Measurements from ENCODE around the gene TSPAN11.

Gene TSPAN11

DNA sequence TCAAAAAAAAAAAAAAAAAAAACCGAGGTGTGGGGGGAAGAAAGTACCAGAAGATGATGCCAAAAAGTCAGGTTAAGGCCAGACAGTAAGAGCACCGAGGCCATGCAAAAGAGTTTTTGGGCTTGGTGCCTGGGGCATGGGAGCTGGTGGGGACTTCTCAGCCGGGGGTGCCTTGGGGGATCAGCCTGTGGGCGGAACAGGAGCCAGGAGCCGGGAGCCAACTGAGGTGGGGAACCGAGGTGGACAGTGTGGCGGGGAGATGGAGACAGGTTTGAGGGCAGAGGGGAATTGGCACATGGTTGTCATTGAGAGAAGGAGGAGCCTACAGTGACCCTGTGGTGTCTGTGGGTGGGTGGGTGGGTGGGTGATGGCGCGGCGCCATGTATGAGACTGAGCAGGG is 33.2 kb downstream of the TSPAN11 start:
- DNase-seq (ENCODE audit: low read depth in 3 of 3, low spot score in 1 of 3): no peak

DNA sequence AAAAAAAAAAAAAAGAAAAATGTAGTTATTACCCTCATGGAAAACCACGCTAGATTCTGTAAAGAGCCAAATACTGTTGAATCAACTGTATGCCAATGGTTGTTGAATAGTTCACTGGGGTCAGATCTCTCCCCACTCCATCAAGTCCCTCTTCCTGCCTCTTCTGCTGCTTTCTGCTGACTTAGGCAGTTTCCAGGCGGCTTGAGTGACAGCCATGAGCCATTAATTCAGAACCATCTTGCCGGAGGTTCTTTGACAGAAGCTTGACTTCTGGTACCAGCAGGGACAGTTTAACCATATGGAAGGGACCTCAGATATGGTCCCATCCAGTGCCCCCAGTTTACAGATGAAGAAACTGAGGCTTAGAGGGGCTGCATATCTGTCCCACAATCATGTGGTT is 34.5 kb downstream of the TSPAN11 start:
- no peak for DNase-seq (ENCODE audit: low read depth in 3 of 3, low spot score in 1 of 3)

DNA sequence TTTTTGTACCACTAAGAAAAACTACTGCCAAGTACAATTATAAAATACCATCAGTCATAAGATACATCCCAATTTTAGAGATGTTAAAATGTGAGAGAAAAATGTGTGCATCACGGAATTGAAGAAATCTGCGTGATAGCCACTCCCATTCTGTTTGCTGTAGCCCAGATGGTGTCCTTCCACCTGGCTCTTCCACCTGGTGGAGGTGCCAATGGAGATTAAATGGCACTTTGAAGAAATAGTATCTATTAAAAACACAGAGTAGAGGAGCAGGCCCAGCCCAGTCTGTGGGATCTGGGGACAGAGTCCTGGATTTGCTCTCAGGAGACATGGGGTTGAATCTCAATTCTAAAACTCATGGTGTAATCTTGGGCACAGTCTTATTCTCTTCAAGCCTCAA is 35.5 kb downstream of the TSPAN11 start:
- DNase-seq (ENCODE audit: low read depth in 3 of 3, low spot score in 1 of 3): no peak

DNA sequence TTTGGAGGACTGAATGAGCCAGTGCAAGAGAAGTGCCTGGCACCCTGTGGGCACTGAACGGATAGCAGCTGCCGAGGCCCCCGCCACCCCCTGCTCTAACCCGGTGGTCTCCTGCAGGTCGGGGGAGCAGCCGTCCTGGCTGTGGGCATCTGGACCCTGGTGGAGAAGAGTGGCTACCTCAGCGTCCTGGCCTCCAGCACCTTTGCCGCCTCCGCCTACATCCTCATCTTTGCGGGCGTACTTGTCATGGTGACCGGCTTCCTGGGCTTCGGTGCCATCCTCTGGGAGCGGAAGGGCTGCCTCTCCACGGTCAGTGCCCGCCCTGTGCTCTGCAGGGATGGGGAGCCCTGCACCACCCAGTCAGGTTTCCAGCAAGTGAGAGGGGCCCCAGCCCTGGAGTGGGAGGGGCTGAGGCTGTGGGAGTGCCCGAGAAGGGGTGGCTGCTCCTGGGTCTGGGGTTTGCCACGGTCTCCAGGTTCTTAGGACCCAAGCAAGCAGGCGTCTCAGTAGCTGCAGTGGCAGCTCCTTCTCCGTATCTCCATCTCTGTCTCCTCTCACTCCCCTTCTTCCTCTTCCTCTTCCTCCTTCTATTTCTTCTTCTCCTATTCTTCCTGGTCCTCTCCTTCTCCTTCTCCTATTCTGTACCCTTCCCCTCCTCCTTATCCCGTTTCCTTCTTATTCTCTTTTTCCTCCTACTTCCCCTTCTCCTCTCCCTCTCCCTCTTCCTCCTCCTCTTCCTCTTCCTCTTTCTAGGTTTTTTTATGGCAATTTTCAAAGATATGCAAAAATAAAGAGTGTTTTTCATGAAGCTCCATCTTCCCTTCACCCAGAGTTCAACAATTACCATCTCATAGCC is 37.4 kb downstream of the TSPAN11 start:
- DNase-seq (ENCODE audit: low read depth in 3 of 3, low spot score in 1 of 3): no peak

DNA sequence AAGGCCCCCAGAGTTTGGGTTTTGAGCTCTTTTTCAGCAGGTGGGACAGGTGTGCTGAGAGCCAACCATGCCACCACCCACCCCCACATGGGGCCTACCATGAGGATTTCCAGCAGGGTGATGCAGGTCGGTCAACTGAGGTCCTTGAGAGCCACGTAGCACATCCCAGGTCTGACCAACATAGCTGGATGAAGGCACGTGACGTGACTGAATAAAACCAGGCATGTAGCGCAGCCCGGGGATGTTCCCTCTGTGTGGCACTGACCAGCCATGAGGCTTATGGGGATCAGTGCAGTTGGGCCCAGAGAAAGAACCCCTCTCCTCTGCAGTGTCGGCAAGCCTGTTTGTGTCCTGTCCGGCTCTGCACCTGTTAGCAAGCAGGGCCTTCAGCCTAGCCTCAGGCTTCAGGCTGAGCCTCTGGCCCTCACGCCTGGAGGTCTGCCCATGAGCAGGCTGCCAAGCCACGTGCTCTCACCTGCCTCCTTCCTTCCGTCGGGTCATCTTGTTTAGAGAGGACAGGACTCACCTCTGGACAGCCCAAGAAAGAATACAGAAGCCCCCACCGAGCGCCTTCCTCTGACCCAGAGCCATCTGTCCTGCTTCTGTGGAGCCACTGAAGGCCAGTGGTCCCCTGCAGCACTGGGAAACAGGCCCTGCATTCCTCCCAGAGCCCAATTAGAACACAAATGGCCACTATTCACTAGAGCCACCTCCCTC is 38.5 kb downstream of the TSPAN11 start:
- no peak for DNase-seq (ENCODE audit: low read depth in 3 of 3, low spot score in 1 of 3)

DNA sequence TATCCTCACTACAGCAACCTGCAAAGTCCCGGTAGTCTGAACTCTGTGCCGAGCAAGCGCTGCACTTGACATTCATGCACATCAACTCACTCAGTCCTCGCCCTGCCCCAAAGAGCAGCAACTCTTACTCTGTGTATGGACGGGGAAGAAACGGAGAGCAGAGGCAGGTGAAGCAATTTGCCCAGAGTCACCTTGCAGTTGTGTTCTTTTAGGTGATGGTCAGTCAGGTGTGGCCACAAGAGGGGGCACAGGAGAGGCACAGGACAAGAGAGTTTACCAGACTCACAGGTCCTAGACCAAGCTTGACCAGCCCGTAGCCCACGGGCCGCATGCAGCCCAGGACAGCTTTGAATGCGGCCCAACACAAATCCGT is 39.1 kb downstream of the TSPAN11 start:
- no peak for DNase-seq (ENCODE audit: low read depth in 3 of 3, low spot score in 1 of 3)

DNA sequence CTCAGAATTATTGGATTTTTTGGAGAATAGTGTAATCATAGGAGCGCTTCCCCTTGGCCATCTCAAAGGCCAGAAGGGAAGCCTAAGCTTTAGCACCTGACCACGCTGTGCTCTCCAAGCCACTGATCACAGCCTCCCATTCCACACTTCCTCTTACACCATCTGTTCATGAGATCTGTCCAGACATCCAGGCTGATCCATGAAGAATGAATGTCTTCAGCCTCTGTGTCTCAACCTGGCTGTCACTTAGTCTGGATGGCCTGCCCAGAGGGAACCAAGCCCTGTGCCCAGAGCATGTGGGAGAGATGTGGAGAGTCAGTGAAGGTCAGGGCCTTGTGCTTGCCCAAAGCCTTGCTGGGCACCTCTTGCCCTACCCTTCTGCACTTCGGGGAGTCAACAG is 40.5 kb downstream of the TSPAN11 start:
- no peak for DNase-seq (ENCODE audit: low read depth in 3 of 3, low spot score in 1 of 3)

DNA sequence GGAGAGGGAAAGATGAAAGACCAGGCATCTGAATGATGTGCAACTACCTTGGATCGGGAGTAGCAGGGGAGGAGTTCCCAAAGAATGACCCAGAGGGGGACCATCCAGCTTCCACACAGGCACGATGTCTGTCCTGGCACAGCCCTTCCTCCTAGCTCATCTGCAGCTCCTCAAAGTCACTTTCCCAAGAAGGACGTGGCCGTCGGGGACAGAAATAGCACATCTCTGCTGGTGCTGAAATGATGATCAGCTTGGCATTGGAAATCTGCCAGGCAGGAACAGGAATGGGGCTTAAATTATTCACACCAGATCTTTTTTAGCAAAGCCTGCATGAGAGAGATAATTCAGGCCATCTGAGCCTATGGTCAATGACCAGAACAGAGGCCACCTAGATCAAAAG is 41.7 kb downstream of the TSPAN11 start:
- DNase-seq (ENCODE audit: low read depth in 3 of 3, low spot score in 1 of 3): no peak

DNA sequence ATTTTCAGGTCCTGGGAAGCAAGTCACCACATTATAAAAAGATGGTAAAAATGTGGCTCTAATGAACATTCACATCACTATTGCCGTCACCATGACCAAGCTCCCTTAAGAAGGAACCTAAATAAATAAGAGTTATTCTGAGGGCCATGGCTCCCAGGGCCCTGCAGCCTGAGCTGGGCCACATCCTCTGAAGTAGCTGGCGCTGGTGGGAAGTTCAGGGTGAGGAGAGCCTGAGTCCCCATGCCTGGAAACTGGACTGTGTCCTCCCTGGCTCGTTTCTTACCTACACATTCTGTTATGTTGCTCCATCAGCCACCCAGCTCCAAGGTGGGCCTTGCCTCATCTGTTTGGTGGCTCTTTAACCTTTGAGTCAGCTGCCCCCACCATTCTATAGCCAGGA is 42.5 kb downstream of the TSPAN11 start:
- no peak for DNase-seq (ENCODE audit: low read depth in 3 of 3, low spot score in 1 of 3)

DNA sequence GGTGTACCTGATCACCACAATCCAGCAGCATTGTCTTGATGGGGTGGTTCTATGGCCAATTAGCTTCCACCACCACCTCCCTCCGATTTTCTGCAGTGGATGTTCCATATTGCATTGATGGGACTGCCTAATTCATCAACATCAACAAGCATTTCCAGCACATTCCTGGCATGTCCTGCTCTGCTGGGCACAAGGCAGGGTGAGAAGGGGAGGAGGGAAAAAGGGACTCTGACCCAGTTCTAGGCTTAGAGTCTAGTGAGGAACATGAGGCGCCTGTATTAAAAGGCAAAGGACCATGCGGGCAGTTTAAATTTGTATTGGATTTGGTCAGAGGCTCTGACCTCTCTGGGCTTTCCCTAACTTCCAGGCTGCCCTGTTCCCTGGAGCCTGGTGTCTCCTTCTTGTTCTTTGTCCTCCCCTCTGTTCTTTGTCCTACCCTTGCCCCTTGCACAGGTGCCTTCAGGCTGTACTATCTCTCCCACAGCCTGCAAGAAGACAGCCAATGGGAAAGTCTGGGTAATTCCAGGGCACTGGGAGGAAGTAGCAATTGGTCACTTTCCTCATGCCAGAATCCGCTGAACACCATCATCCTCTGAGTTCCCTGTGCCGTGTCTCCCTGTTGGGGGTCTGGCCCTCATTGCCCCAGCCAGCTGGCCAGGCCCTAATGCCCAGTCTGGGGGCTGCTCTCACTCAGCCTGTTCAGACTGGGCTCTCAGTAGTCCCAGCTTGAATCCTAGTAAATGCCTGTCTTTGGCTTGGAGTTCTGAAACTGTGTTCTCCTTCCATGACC is 43.3 kb downstream of the TSPAN11 start:
- DNase-seq (ENCODE audit: low read depth in 3 of 3, low spot score in 1 of 3): no peak

DNA sequence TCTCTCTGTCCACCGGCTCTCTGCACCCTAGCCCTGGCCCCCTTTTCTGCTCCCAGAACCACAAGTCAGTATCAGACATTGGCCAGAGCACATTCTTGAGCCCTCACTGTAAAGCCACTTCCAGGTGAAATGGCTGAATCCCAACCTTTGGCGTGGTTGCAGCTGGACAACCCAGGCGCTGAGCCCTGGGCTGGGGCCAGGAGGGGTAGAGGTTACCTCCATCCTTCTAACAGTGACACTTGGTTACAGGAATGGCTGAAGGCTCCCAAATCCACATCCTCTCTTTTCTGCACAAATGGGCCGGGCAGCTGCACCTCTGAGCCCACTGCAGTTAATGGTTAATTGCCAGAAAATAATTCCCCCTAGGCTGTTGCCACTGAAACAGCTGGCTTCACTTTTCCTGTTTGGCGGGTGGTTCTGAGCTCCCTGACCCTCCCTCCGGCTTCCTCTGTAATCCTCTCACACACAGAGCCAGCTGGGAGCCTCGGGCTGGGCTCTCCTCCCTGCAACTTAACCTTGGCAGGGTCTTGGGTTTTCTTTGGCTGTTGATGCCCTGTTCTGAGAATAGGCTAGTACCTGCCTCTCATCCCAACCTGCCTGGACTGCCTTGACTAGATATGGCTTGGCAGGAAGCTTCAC is 44.1 kb downstream of the TSPAN11 start:
- no peak for DNase-seq (ENCODE audit: low read depth in 3 of 3, low spot score in 1 of 3)

DNA sequence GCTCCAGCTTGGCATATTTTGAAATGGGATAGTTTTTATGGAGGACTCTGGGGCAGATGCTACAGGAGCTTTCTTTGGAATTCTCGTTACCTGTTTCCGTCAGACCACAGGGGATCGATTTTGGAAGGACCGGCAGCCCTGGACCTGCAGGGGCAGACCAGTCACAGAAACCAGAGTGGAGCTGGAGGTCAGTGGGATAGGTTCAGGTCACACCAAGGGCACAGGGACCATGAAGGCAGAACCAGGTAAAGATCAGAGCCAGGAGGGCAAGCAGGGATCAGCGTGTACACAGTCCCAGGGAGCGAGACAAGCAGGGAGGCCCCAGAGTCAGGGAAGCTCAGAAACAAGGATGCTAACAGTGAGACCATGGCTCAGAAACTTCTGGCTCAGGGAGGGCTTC is 45.5 kb downstream of the TSPAN11 start:
- DNase-seq (ENCODE audit: low read depth in 3 of 3, low spot score in 1 of 3): no peak

DNA sequence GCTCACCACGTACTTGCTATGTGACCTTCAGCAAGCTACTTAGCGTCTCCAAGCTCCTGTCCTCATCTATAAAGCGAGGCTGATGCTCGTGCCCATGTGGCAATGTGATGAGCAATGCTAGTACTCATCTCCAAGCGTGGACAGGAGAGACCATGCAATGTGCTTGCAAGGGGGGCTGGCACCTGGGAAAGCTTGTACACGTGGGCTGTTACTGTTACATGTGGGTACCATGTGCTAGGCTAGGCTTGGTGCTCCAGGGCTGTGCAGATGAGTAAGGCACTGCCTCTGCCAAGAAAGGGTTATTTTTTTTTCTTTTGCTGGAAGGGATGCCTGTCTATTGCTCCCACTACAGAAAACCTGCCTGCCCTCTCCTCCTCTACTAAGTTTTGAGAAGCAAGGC is 46.6 kb downstream of the TSPAN11 start:
- DNase-seq (ENCODE audit: low read depth in 3 of 3, low spot score in 1 of 3): no peak

DNA sequence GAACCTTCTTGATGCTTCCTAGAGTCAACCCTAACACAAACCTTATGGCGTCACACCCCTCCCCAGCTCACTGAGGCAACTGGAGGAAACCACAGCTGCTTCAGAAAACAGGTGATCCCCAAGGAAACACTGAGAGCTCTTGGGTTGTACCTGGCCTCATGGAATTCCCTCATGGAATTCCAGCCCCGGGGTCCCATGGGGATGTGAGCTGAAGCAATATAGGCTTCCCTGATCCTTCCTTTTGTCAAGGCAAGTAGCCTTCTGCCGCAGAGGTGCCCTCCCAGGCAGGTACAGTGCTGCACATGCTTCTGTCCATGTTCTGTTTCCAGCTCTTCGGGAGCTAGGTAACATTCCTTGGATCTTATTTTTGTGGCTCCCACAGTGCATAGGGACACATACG is 47.3 kb downstream of the TSPAN11 start:
- DNase-seq (ENCODE audit: low read depth in 3 of 3, low spot score in 1 of 3): no peak

DNA sequence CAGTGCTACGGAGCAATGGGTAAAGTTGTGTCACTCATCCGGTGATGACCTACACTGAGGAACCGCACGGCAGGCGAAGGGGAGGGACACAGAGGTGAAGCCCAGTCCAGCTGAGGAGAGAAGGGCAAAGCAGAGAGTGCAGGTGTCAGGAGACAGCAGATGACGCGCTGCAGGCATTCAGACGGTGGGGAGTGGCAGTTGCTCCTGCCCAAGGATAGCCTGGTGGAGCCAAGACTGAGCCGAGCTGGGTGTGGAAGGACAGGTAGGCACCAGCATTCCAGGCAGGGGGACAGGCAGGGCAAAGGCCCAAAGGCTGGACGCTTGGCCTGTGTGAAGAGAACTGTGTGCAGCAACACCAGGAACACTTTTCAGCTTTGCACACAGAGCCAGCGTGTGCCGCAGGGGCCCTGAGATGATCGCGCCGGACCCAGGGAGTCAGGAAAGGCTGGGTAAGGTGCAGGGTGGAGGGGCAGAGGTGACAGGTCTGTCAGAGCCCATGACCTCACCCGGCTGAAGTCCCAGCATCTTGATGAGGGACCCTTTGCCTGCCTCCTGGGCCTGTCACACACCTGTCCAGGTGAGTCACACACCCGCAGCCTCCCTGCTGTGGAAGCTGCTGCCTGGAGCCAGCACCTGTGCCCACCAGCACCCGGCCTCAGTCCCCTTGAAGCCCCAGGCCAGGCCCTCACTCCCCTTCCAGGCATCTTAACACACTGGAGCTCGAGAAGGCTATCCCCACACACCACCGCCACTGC is 48.4 kb downstream of the TSPAN11 start:
- DNase-seq (ENCODE audit: low read depth in 3 of 3, low spot score in 1 of 3): no peak

DNA sequence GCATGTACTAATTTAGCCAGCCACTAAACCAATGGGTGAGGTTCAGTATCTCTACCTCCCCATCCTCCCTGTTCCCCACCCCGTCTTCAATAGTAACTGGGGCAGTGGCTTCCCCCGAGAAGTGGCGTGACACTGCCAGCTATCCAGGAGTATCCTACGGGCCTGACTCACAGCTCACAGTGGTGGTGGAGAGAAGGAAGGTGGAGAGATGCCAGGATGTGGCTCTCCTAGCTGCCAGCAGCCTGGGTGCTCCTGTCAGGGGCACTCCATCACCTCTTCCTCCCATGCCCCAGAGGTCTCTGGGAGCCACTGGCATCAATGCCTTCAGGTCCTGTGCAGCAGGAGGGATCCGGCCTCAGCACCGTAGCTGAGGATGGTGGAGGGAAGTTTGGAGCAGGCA is 49.0 kb downstream of the TSPAN11 start:
- DNase-seq (ENCODE audit: low read depth in 3 of 3, low spot score in 1 of 3): no peak

DNA sequence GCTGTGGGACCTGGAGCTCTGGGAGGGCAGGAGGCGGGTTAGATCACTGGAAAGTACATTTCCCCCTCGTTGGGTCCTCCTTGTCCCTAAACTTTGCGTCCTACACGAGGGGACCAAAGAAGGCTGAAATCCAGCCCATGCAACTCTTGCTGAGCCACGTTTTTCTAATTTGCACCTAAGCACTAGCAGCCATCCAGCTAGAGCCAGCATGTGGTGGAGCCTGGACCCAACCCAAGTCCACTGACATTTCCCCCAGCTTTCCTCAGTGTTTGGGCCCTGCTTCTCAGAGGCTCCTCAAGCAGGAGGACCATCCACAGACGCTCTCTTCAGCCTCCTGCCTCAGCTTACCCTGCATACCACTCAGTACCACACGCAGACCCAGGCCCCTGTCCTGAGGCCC is 49.7 kb downstream of the TSPAN11 start:
- DNase-seq (ENCODE audit: low read depth in 3 of 3, low spot score in 1 of 3): no peak

DNA sequence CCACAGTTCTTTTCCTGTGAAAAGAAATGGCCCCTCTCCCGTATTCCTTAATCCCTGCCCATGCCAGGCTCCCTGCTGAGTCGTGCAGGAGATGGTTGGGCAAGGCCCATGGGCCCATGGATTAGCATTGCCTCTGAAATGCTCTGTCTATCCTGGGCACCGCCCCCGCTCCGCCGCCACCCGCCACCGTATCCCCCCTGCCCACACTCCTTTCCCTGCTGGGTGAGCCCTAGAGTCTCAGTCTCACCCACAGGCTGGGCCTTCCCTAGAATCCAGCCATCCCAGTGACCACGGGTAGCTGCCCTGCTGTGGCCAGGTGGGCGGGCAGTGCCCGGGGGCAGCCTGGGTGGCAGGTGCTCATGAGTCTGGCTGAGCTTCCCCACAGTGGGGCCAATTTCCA is 50.6 kb downstream of the TSPAN11 start:
- DNase-seq (ENCODE audit: low read depth in 3 of 3, low spot score in 1 of 3): no peak

DNA sequence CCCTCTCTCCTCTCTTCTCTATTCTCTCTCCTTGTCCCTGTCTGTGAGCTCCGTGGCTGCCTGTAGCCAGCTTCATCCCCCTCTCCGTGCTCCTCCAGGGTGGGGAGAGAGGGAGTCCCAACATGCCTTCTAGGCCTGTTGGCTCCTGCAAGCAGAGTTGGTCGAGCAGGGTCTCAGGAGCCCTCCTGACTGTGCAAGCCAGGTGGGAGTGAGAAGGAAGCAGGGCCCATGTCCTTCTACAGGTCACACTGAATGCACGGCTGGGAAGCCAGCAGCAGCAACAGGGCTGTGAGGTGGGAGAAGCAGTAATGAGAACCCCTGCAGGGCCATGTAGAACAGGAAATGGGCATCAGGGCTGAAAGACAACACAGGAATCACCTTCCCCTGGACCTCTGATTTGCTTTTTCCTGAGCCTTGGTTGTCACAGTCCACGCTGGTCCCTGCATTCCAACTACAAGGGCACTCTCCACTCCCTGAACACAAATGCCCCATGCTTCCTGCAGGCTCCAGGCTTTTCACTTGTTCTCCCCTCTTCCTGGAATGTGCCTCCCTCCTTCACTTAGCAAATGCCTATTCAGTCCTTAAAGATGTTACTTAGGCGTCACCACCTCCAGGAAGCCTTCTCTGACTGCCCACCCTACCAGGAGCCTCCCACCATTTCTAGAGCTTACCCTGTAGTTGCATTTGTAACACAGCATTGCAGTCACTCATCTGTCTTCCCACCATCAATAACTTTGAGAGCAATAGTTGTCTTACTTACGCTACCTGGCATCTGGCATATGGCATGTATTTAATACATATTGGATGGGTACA is 51.2 kb downstream of the TSPAN11 start:
- DNase-seq (ENCODE audit: low read depth in 3 of 3, low spot score in 1 of 3): no peak

DNA sequence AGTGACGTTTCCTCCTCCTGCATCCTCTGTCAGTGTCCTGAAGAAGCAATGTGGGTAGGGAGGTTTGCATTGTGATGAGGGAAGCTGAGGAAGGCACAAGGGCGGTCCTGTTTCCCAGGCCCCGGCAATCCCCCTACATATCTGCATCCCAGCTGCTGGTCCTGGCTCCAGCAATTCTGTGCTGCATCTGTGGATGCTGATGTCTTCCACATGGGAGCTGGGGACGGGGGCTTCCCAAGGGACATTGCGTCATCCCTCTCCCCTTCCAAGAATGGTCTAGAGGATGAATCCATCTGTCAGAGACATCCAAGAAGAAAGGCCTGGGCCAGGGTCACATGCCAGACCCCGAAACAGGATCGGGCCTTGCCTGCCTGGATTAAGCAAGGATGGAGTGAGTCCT is 52.1 kb downstream of the TSPAN11 start:
- no peak for DNase-seq (ENCODE audit: low read depth in 3 of 3, low spot score in 1 of 3)

All from stimulated activated CD4-positive, alpha-beta T cell treated with anti-CD3 and anti-CD28 coated beads, TNF-alpha, amount 100 ng/mL, for 1 hour (primary cell).